Trophoblast cell (in vitro differentiated cells and primary cell): ENCODE results near the gene HSPA4.
"Not testable (repeated sequence)": the region's sequence is repeated elsewhere in the genome, so short reads cannot be mapped to it uniquely, and the experiment has no call there.

ENCODE experiments used
- DNase-seq, 2 donors: peaks; one replicate each; pipeline ENCODE4 v3.0.0-alpha.2; 2016
- H2AFZ ChIP-seq: 2 replicates; pipeline ENCODE4 v1.6.1; 2013; ENCODE audit warnings: low read length, moderate library complexity, mild to moderate bottlenecking; ENCODE audit not compliant: insufficient read depth, poor library complexity
- H2AK5ac ChIP-seq: 2 replicates; pipeline ENCODE4 v1.6.1; 2013; ENCODE audit warnings: mild to moderate bottlenecking, low read length
- H2BK120ac ChIP-seq: 2 replicates; pipeline ENCODE4 v1.6.1; 2013; ENCODE audit warnings: low read length, mild to moderate bottlenecking, moderate library complexity; ENCODE audit not compliant: insufficient read depth, poor library complexity
- H2BK12ac ChIP-seq: 2 replicates; pipeline ENCODE4 v1.6.1; 2013; ENCODE audit warnings: mild to moderate bottlenecking, low read length, moderate library complexity
- H2BK5ac ChIP-seq: 2 replicates; pipeline ENCODE4 v1.6.1; 2013; ENCODE audit warnings: low read length, low read depth, moderate library complexity, mild to moderate bottlenecking; ENCODE audit not compliant: poor library complexity
- H3K14ac ChIP-seq: 2 replicates; pipeline ENCODE4 v1.6.1; 2013; ENCODE audit warnings: mild to moderate bottlenecking, low read length
- H3K18ac ChIP-seq: 2 replicates; pipeline ENCODE4 v1.6.1; 2013; ENCODE audit warnings: mild to moderate bottlenecking, low read length
- H3K23ac ChIP-seq: 2 replicates; pipeline ENCODE4 v1.6.1; 2013; ENCODE audit warnings: low read length
- H3K27ac ChIP-seq: 2 replicates; pipeline ENCODE4 v1.5.1; 2013; ENCODE audit warnings: low read depth, mild to moderate bottlenecking, inconsistent platforms, low read length, moderate library complexity
- H3K27me3 ChIP-seq: 2 replicates; pipeline ENCODE4 v1.6.1; 2013; ENCODE audit warnings: inconsistent platforms, mild to moderate bottlenecking, low read length, moderate library complexity; ENCODE audit not compliant: insufficient read depth
- H3K36me3 ChIP-seq, 2 experiments: 1 replicate in 1 of 2; 2 replicates in 1 of 2; pipeline ENCODE4 v1.6.1; 2013; ENCODE audit warnings: low read length in 2 of 2, mild to moderate bottlenecking in 2 of 2, moderate library complexity in 1 of 2; ENCODE audit not compliant: insufficient read depth in 2 of 2, control insufficient read depth in 1 of 2
- H3K4ac ChIP-seq: 2 replicates; pipeline ENCODE4 v1.6.1; 2013; ENCODE audit warnings: low read depth, mild to moderate bottlenecking, low read length, moderate library complexity
- H3K4me1 ChIP-seq, 2 experiments: 1 replicate in 1 of 2; 2 replicates in 1 of 2; pipeline ENCODE4 v1.6.1; 2013; ENCODE audit warnings: low read length in 2 of 2, mild to moderate bottlenecking in 2 of 2, moderate library complexity in 1 of 2; ENCODE audit not compliant: insufficient read depth in 2 of 2, control insufficient read depth in 1 of 2
- H3K4me2 ChIP-seq: 2 replicates; pipeline ENCODE4 v1.6.1; 2013; ENCODE audit warnings: inconsistent platforms, mild to moderate bottlenecking, low read length, moderate library complexity
- H3K4me3 ChIP-seq: 2 replicates; pipeline ENCODE4 v1.5.1; 2013; ENCODE audit warnings: mild to moderate bottlenecking, low read depth, low read length, inconsistent platforms
- H3K79me1 ChIP-seq: one replicate; pipeline ENCODE4 v1.6.1; 2013; ENCODE audit warnings: low read length
- H3K79me2 ChIP-seq: 2 replicates; pipeline ENCODE4 v1.6.1; 2013; ENCODE audit warnings: low read length, mild to moderate bottlenecking; ENCODE audit not compliant: control insufficient read depth, insufficient read depth, poor library complexity
- H3K9ac ChIP-seq: 2 replicates; pipeline ENCODE4 v1.6.1; 2013; ENCODE audit warnings: mild to moderate bottlenecking, low read length
- H3K9me3 ChIP-seq: 2 replicates; pipeline ENCODE4 v1.6.1; 2013; ENCODE audit warnings: low read depth, mild to moderate bottlenecking, control low read depth, inconsistent platforms, low read length; ENCODE audit not compliant: insufficient read depth
- H4K12ac ChIP-seq: 2 replicates; pipeline ENCODE4 v1.6.1; 2013; ENCODE audit warnings: low read depth, mild to moderate bottlenecking, low read length, moderate library complexity
- H4K8ac ChIP-seq: 2 replicates; pipeline ENCODE4 v1.6.1; 2013; ENCODE audit warnings: low read depth, mild to moderate bottlenecking, low read length, moderate library complexity
- H4K91ac ChIP-seq: one replicate; pipeline ENCODE4 v1.6.1; 2013; ENCODE audit warnings: low read depth, mild to moderate bottlenecking, low read length, moderate library complexity
- WGBS: extraction: QIAGEN DNeasy Blood & Tissue Kit; methylation state at CpG from one replicate; pipeline ENCODE4 v1.1.7; 2013; ENCODE audit warnings: missing lambda C conversion rate; ENCODE audit not compliant: insufficient read length, insufficient coverage; ENCODE audit errors: extremely low coverage; 5-methylcytosine and 5-hydroxymethylcytosine counted together

HSPA4 gene

DNA sequence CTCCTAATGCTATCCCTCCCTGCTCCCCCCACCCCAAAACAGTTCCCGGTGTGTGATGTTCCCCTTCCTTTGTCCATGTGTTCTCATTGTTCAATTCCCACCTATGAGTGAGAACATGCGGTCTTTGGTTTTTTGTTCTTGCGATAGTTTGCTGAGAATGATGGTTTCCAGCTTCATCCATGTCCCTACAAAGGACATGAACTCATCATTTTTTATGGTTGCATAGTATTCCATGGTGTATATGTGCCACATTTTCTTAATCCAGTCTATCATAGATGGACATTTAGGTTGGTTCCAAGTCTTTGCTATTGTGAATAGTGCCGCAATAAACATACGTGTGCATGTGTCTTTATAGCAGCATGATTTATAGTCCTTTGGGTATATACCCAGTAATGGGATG lies 81.4 kb downstream of the HSPA4 start:
- not testable (repeated sequence) for H3K23ac ChIP-seq, H3K9ac ChIP-seq, H3K27me3 ChIP-seq, H3K4ac ChIP-seq, H2AK5ac ChIP-seq, DNase-seq, H2AFZ ChIP-seq, H3K79me2 ChIP-seq, H3K27ac ChIP-seq, H4K8ac ChIP-seq, H3K4me3 ChIP-seq, H3K36me3 ChIP-seq, H4K91ac ChIP-seq, H2BK12ac ChIP-seq, H3K4me1 ChIP-seq, H3K14ac ChIP-seq, H3K4me2 ChIP-seq, H3K9me3 ChIP-seq, H3K79me1 ChIP-seq, H4K12ac ChIP-seq, H2BK120ac ChIP-seq, H3K18ac ChIP-seq, H2BK5ac ChIP-seq
- no CpG with 5 or more reads among the region's 5 CpGs for WGBS

DNA sequence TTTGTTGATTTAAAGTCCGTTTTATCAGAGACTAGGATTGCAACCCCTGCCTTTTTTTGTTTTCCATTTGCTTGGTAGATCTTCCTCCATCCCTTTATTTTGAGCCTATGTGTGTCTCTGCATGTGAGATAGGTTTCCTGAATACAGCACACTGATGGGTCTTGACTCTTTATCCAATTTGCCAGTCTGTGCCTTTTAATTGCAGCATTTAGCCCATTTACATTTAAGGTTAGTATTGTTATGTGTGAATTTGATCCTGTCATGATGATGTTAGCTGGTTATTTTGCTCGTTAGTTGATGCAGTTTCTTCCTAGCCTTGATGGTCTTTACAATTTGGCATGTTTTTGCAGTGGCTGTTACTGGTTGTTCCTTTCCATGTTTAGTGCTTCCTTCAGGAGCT lies 85.1 kb downstream of the HSPA4 start:
- not testable (repeated sequence) for H2BK12ac ChIP-seq, H3K36me3 ChIP-seq, H4K12ac ChIP-seq, H3K23ac ChIP-seq, H3K9ac ChIP-seq, H3K79me1 ChIP-seq, H3K27ac ChIP-seq, H4K91ac ChIP-seq, H3K4me1 ChIP-seq, H3K4me2 ChIP-seq, H3K79me2 ChIP-seq, H3K18ac ChIP-seq, H4K8ac ChIP-seq, H2AFZ ChIP-seq, H2BK120ac ChIP-seq, H3K4me3 ChIP-seq, H3K14ac ChIP-seq, DNase-seq, H2AK5ac ChIP-seq, H3K9me3 ChIP-seq, H2BK5ac ChIP-seq, H3K27me3 ChIP-seq, H3K4ac ChIP-seq
- no CpG with 5 or more reads among the region's 2 CpGs for WGBS

DNA sequence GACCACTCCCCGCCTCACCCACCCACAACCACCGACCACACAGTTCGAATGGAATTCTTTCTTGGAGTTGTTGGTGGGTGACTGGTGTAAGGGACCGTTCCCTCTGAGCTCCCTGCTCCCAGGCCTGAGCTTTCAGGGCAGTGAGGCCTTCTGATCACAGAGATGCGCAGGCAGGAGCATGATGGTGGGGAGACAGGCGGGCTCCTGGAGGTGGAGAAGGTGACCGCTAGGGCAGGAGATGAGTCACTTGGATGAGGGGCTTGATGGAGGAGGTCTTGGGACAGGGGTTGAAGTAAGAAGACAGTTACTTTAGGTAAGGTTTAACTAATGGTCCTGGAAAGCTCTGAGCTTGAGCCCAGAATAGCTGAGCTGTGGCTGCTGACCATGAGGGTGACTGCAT lies 88.5 kb downstream of the HSPA4 start:
- no peak overlapping the region for H2AFZ ChIP-seq
- WGBS: no CpG with 5 or more reads among the region's 7 CpGs
- no peak overlapping the region for H3K4me2 ChIP-seq

DNA sequence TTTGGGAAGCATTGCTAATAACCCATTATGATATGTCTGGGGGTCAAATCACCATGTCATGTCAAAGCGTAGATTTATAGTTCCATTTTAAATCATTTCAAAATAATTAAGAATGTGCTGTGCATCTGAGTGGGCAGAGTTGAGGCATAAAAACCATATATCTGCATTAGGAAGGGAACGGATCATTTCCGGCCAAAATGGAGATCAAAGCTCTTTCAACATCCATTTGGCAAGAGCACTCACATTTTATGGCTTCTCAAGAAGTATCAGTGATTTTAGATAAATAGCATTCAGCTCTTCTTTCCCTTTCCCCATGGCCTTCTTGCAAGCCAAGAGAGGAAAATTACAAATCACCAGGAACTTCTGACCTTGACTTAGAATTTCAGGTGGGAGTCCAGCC lies 89.9 kb downstream of the HSPA4 start:
- no peak overlapping the region for H2BK120ac ChIP-seq
- H3K4me1 ChIP-seq: no peaks in the 10 kb centered on the region
- no peak overlapping the region for H3K18ac ChIP-seq
- H4K12ac ChIP-seq: no peak overlapping the region
- H3K36me3 ChIP-seq: no peaks in the 10 kb centered on the region
- peaks cover 6% of the 10 kb centered on the region for H3K9me3 ChIP-seq
- no peak overlapping the region for H3K9ac ChIP-seq
- WGBS: no CpG with 5 or more reads among the region's 3 CpGs
- H3K79me2 ChIP-seq: no peaks in the 10 kb centered on the region
- no peaks in the 10 kb centered on the region for H3K27me3 ChIP-seq
- H2BK12ac ChIP-seq: no peak overlapping the region
- H3K4ac ChIP-seq: no peak overlapping the region
- no peak overlapping the region for H3K14ac ChIP-seq
- no peak overlapping the region for H2AFZ ChIP-seq
- H4K91ac ChIP-seq: no peak overlapping the region
- H4K8ac ChIP-seq: no peak overlapping the region
- no peak overlapping the region for H3K4me2 ChIP-seq
- H2BK5ac ChIP-seq: no peak overlapping the region
- no peak for DNase-seq
- H3K79me1 ChIP-seq: no peaks in the 10 kb centered on the region
- H3K4me3 ChIP-seq: no peak overlapping the region
- no peak overlapping the region for H3K23ac ChIP-seq
- no peak overlapping the region for H3K27ac ChIP-seq
- no peak overlapping the region for H2AK5ac ChIP-seq

More for the DNA sequence above, 88.5 kb downstream of the HSPA4 start:
- H3K9ac ChIP-seq: no peak overlapping the region
- no peak overlapping the region for H3K4ac ChIP-seq
- DNase-seq: no peak
- no peak overlapping the region for H4K8ac ChIP-seq
- no peaks in the 10 kb centered on the region for H3K27me3 ChIP-seq
- H3K79me2 ChIP-seq: no peaks in the 10 kb centered on the region
- H3K27ac ChIP-seq: no peak overlapping the region
- H2BK120ac ChIP-seq: no peak overlapping the region
- no peak overlapping the region for H4K91ac ChIP-seq
- no peak overlapping the region for H2BK12ac ChIP-seq
- no peaks in the 10 kb centered on the region for H3K4me1 ChIP-seq
- no peak overlapping the region for H3K4me3 ChIP-seq
- H3K9me3 ChIP-seq: peaks cover 6% of the 10 kb centered on the region
- no peak overlapping the region for H3K23ac ChIP-seq
- no peak overlapping the region for H2AK5ac ChIP-seq
- H3K18ac ChIP-seq: no peak overlapping the region
- no peak overlapping the region for H2BK5ac ChIP-seq
- no peak overlapping the region for H4K12ac ChIP-seq
- H3K36me3 ChIP-seq: no peaks in the 10 kb centered on the region
- H3K14ac ChIP-seq: no peak overlapping the region
- no peaks in the 10 kb centered on the region for H3K79me1 ChIP-seq
